Hair follicle dermal papilla cell (primary cell): ENCODE results near the gene ARHGAP35. TPM values are rescaled to one million over a fixed set of nuclear protein-coding genes. Genes with fewer than 3 reads are reported as not detected.

Source experiments
- total RNA-seq: library from RNA; depleted of rRNA; stranded (reverse); fragments of >200 nt; gene quantifications from 2 replicates; pipeline ENCODE4 v1.2.3, GENCODE V29; 2012

ARHGAP35 gene
- 59.6 and 66.0 TPM in 2 replicates for total RNA-seq

GRCh38 chr19:46860846-46861690, at the start of gene ARHGAP35:
Gene ARHGAP35, plus strand, starts transcription at chr19:46860997. Its CDS starts 57,679 bp downstream, at chr19:46918676.

GRCh38 chr19:46850228-46851203, 10.3 kb upstream of the ARHGAP35 start, which contains the start of gene AP2S1:
Gene AP2S1, minus strand, starts transcription at chr19:46850846. Its CDS starts 80 bp downstream, at chr19:46850766.

Other genes with a start within 250 kb of the ARHGAP35 start
- gene PTGIR, start 235.9 kb upstream of the ARHGAP35 start, total RNA-seq = 6.7 and 11.8 TPM in 2 replicates
- not detected in 2 replicates for gene GNG8, start 224.8 kb upstream of the ARHGAP35 start, total RNA-seq
- 9.7 and 10.7 TPM in 2 replicates for gene DACT3, start 199.8 kb upstream of the ARHGAP35 start, total RNA-seq
- 12.2 and 12.6 TPM in 2 replicates for gene PRKD2, start 143.9 kb upstream of the ARHGAP35 start, total RNA-seq
- gene FKRP, start 114.9 kb upstream of the ARHGAP35 start, total RNA-seq = 29.5 TPM in 2 replicates
- gene STRN4, start 114.5 kb upstream of the ARHGAP35 start, total RNA-seq = 83.5 and 94.1 TPM in 2 replicates
- 250 and 297 TPM in 2 replicates for gene SLC1A5, start 72.4 kb upstream of the ARHGAP35 start, total RNA-seq
- gene AP2S1, start 10.2 kb upstream of the ARHGAP35 start, total RNA-seq = 79.3 and 93.9 TPM in 2 replicates
- gene NPAS1, start 158.8 kb downstream of the ARHGAP35 start, total RNA-seq = 0.16 and 0.61 TPM in 2 replicates
- gene TMEM160, start 187.6 kb downstream of the ARHGAP35 start, total RNA-seq = 8.3 and 21.4 TPM in 2 replicates